Neural cell (in vitro differentiated cells): ENCODE measurements around the gene CACNB2. TPM values are rescaled to one million over a fixed set of nuclear protein-coding genes. Genes with fewer than 3 reads are reported as not detected.

ENCODE experiments used
- H2AFZ ChIP-seq: fragments of 200-600, 300-800 bp; sonication (generic), shearing (Covaris generic); 2 replicates; pipeline ENCODE4 v1.6.0; 2014; ENCODE audit warnings: low read depth, mild to moderate bottlenecking, antibody characterized with exemption, low read length, moderate library complexity
- H3F3A ChIP-seq: fragments of 200-600 bp; shearing (Covaris generic); 2 replicates; pipeline ENCODE4 v1.6.1; 2016; ENCODE audit warnings: mild to moderate bottlenecking, moderate library complexity, mixed read lengths, antibody characterized with exemption, low read length; ENCODE audit not compliant: insufficient read depth, poor library complexity, severe bottlenecking
- H3K27ac ChIP-seq: fragments of 200-600, 300-800 bp; sonication (generic), shearing (Covaris generic); 2 replicates; pipeline ENCODE4 v1.5.1; 2014; ENCODE audit warnings: mild to moderate bottlenecking, low read length, moderate library complexity
- H3K27me3 ChIP-seq: fragments of 300-800, 200-600 bp; sonication (generic), shearing (Covaris generic); 2 replicates; pipeline ENCODE4 v1.6.0; 2014; ENCODE audit warnings: mild to moderate bottlenecking, low read depth, low read length, moderate library complexity; ENCODE audit not compliant: insufficient read depth
- H3K36me3 ChIP-seq: fragments of 300-800, 200-600 bp; sonication (generic), shearing (Covaris generic); 2 replicates; pipeline ENCODE4 v1.5.1; 2014; ENCODE audit warnings: mild to moderate bottlenecking, antibody characterized with exemption, low read length, moderate library complexity; ENCODE audit not compliant: insufficient read depth
- H3K4me2 ChIP-seq: fragments of 300-800, 200-600 bp; sonication (generic), shearing (Covaris generic); 2 replicates; pipeline ENCODE4 v1.6.0; 2014; ENCODE audit warnings: mild to moderate bottlenecking, low read length
- H3K4me3 ChIP-seq: fragments of 300-800, 200-600 bp; sonication (generic), shearing (Covaris generic); 2 replicates; pipeline ENCODE4 v1.5.1; 2014; ENCODE audit warnings: mild to moderate bottlenecking, low read length, moderate library complexity
- H3K79me2 ChIP-seq: fragments of 200-600 bp; shearing (Covaris generic); replicated peaks from 2 replicates; pipeline ENCODE4 v1.6.0; 2014; ENCODE audit warnings: mild to moderate bottlenecking, low read length, moderate library complexity; ENCODE audit not compliant: insufficient read depth
- H3K9ac ChIP-seq: fragments of 300-800, 200-600 bp; sonication (generic), shearing (Covaris generic); 2 replicates; pipeline ENCODE4 v1.6.1; 2016; ENCODE audit warnings: mild to moderate bottlenecking, low read length, mixed read lengths
- H3K9me2 ChIP-seq: fragments of 200-600 bp; shearing (Covaris generic); 2 replicates; pipeline ENCODE4 v1.6.1; 2016; ENCODE audit warnings: mild to moderate bottlenecking, low read length, mixed read lengths; ENCODE audit not compliant: insufficient read depth
- H3K9me3 ChIP-seq: fragments of 200-600, 300-800 bp; sonication (generic), shearing (Covaris generic); 2 replicates; pipeline ENCODE4 v1.6.1; 2016; ENCODE audit warnings: mild to moderate bottlenecking, mixed run types, low read length, moderate library complexity, mixed read lengths
- H4K20me1 ChIP-seq: fragments of 200-600 bp; shearing (Covaris generic); 2 replicates; pipeline ENCODE4 v1.6.1; 2016; ENCODE audit warnings: mild to moderate bottlenecking, mixed run types; ENCODE audit not compliant: insufficient read depth
- EP300 ChIP-seq: fragments of 450-650 bp; conservative IDR thresholded peaks from 2 replicates; pipeline ENCODE4 v1.6.1; 2014; ENCODE audit warnings: antibody characterized with exemption, mild to moderate bottlenecking, moderate library complexity; ENCODE audit not compliant: poor library complexity, severe bottlenecking
- EZH2 ChIP-seq: fragments of 200-600, 300-800 bp; shearing (Covaris generic), sonication (generic); IDR thresholded peaks from 2 replicates; pipeline ENCODE4 v1.6.1; 2014; ENCODE audit warnings: antibody characterized with exemption, low read length, borderline replicate concordance, mild to moderate bottlenecking; ENCODE audit not compliant: insufficient read depth, poor library complexity, severe bottlenecking
- MXI1 ChIP-seq: fragments of 450-650 bp; conservative IDR thresholded peaks from 2 replicates; pipeline ENCODE4 v1.6.1; 2014; ENCODE audit warnings: antibody characterized with exemption, mild to moderate bottlenecking; ENCODE audit not compliant: poor library complexity, severe bottlenecking
- POLR2AphosphoS5 ChIP-seq: IDR thresholded peaks from 2 replicates; pipeline ENCODE4 v1.6.1; 2012
- RAD21 ChIP-seq: fragments of 450-650 bp; conservative IDR thresholded peaks from 2 replicates; pipeline ENCODE4 v1.6.1; 2014; ENCODE audit warnings: antibody characterized with exemption, mild to moderate bottlenecking, moderate library complexity
- REST ChIP-seq: IDR thresholded peaks from 2 replicates; pipeline ENCODE4 v1.6.1; 2012; ENCODE audit warnings: borderline replicate concordance
- SMC3 ChIP-seq: fragments of 450-650 bp; conservative IDR thresholded peaks from 2 replicates; pipeline ENCODE4 v1.6.1; 2014; ENCODE audit warnings: antibody characterized with exemption, mild to moderate bottlenecking, moderate library complexity; ENCODE audit not compliant: poor library complexity
- TAF1 ChIP-seq: IDR thresholded peaks from 2 replicates; pipeline ENCODE4 v1.6.1; 2012; ENCODE audit warnings: low read depth
- polyA plus RNA-seq: library from polyadenylated mRNA; depleted of rRNA; stranded (reverse); fragments of >200 nt; gene quantifications from 2 replicates; pipeline ENCODE4 v1.2.3, GENCODE V29; 2014
- TF ChIP-seq, protein P1 (sequence below): fragments of 450-650 bp; IDR thresholded peaks from 2 replicates; pipeline ENCODE4 v1.5.1; 2014; ENCODE audit warnings: antibody characterized with exemption, mild to moderate bottlenecking, moderate library complexity; ENCODE audit not compliant: poor library complexity, severe bottlenecking

The CACNB2 gene
- polyA plus RNA-seq, 1 donor from 2014 or later = 14.3 TPM

- H3K27ac ChIP-seq = no peak overlapping the region
- TF ChIP-seq TAF1 = no peak
- no peak for TF ChIP-seq POLR2AphosphoS5
- no peak overlapping the region for H3K9ac ChIP-seq
- H3K27me3 ChIP-seq = no peaks in the 10 kb centered on the region
- no peaks in the 10 kb centered on the region for H3K9me2 ChIP-seq
- no peaks in the 10 kb centered on the region for H4K20me1 ChIP-seq
- H2AFZ ChIP-seq = no peak overlapping the region
- no peaks in the 10 kb centered on the region for H3K79me2 ChIP-seq
- no peak overlapping the region for H3K4me2 ChIP-seq
- no peak overlapping the region for H3K4me3 ChIP-seq
- H3K9me3 ChIP-seq = no peaks in the 10 kb centered on the region
- H3F3A ChIP-seq = no peaks in the 10 kb centered on the region
- H3K36me3 ChIP-seq = no peaks in the 10 kb centered on the region
These were observed 17.5 kb upstream of the CACNB2 start for GRCh38 chr10:18122753-18123152.

- no peak overlapping the region for H3K4me3 ChIP-seq
- no peaks in the 10 kb centered on the region for H3K79me2 ChIP-seq
- no peak for TF ChIP-seq SMC3
These were observed 7.2 kb upstream of the CACNB2 start for GRCh38 chr10:18133046-18133445.

GRCh38 chr10:18134509-18134908 is 5.7 kb upstream of the CACNB2 start:
- H3F3A ChIP-seq = no peaks in the 10 kb centered on the region
- no peaks in the 10 kb centered on the region for H3K36me3 ChIP-seq
- H3K9ac ChIP-seq = no peak overlapping the region
- no peak overlapping the region for H3K27ac ChIP-seq
- no peak overlapping the region for H2AFZ ChIP-seq
- no peaks in the 10 kb centered on the region for H3K79me2 ChIP-seq
- H3K4me2 ChIP-seq = no peak overlapping the region
- H3K4me3 ChIP-seq = no peak overlapping the region
- no peaks in the 10 kb centered on the region for H3K9me3 ChIP-seq
- TF ChIP-seq TAF1 = no peak
- no peak for TF ChIP-seq EP300
- no peak for TF ChIP-seq REST
- TF ChIP-seq SMC3 = no peak
- no peak for TF ChIP-seq MXI1
- TF ChIP-seq POLR2AphosphoS5 = no peak
- no peak for TF ChIP-seq RAD21
- no peak for TF ChIP-seq EZH2
- TF ChIP-seq, protein P1, sequence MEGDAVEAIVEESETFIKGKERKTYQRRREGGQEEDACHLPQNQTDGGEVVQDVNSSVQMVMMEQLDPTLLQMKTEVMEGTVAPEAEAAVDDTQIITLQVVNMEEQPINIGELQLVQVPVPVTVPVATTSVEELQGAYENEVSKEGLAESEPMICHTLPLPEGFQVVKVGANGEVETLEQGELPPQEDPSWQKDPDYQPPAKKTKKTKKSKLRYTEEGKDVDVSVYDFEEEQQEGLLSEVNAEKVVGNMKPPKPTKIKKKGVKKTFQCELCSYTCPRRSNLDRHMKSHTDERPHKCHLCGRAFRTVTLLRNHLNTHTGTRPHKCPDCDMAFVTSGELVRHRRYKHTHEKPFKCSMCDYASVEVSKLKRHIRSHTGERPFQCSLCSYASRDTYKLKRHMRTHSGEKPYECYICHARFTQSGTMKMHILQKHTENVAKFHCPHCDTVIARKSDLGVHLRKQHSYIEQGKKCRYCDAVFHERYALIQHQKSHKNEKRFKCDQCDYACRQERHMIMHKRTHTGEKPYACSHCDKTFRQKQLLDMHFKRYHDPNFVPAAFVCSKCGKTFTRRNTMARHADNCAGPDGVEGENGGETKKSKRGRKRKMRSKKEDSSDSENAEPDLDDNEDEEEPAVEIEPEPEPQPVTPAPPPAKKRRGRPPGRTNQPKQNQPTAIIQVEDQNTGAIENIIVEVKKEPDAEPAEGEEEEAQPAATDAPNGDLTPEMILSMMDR = no peak
- H4K20me1 ChIP-seq = no peaks in the 10 kb centered on the region
- H3K9me2 ChIP-seq = no peaks in the 10 kb centered on the region
- no peaks in the 10 kb centered on the region for H3K27me3 ChIP-seq

More at GRCh38 chr10:18133046-18133445, 7.2 kb upstream of the CACNB2 start:
- no peak overlapping the region for H3K9ac ChIP-seq
- no peaks in the 10 kb centered on the region for H3K9me3 ChIP-seq
- no peak overlapping the region for H3K27ac ChIP-seq
- H4K20me1 ChIP-seq = no peaks in the 10 kb centered on the region
- H3F3A ChIP-seq = no peaks in the 10 kb centered on the region
- H2AFZ ChIP-seq = no peak overlapping the region
- no peaks in the 10 kb centered on the region for H3K9me2 ChIP-seq
- H3K27me3 ChIP-seq = no peaks in the 10 kb centered on the region
- H3K36me3 ChIP-seq = no peaks in the 10 kb centered on the region
- H3K4me2 ChIP-seq = no peak overlapping the region
